Ovary (tissue), 9 donors: ENCODE data around the gene KCNK2. TPM values are rescaled to one million over a fixed set of nuclear protein-coding genes. Genes with fewer than 3 reads are reported as not detected.

Experiments
- DNase-seq, 5 donors: peaks; one replicate each; pipeline ENCODE4 v3.0.0-alpha.2; 2019 to 2020
- H3K27ac ChIP-seq, 2 donors: fragments of 200-600 bp; one replicate each; pipeline versions ENCODE4 v1.5.1 to v1.8.0; 2019 to 2022
- H3K27me3 ChIP-seq: fragments of 200-600 bp; one replicate; pipeline ENCODE4 v1.8.0; 2022
- H3K36me3 ChIP-seq: fragments of 200-600 bp; sonication (generic); one replicate; pipeline ENCODE4 v1.5.1; 2019
- H3K4me1 ChIP-seq: one replicate; pipeline ENCODE4 v1.8.1; 2013; ENCODE audit warnings: mild to moderate bottlenecking, moderate library complexity; ENCODE audit not compliant: insufficient read depth
- H3K4me3 ChIP-seq: fragments of 200-600 bp; sonication (generic); one replicate; pipeline ENCODE4 v1.5.1; 2017
- H3K9me3 ChIP-seq, 2 donors: fragments of 200-600 bp in 1 of 2; sonication (generic) in 1 of 2; one replicate each; pipeline versions ENCODE4 v1.5.1 to v1.8.1; 2013 to 2019; ENCODE audit warnings: mild to moderate bottlenecking in 1 of 2, moderate library complexity in 1 of 2
- EP300 ChIP-seq: sonication (generic); formaldehyde crosslinking; IDR thresholded peaks from one replicate; pipeline ENCODE4 v1.6.1; 2017; ENCODE audit warnings: antibody characterized with exemption
- POLR2A ChIP-seq: fragments of 450-650 bp; IDR thresholded peaks from one replicate; pipeline ENCODE4 v1.6.1; 2017; ENCODE audit warnings: antibody characterized with exemption, mild to moderate bottlenecking, moderate library complexity
- WGBS, 3 donors: extraction: QIAGEN DNeasy Blood & Tissue Kit in 1 of 3; methylation state at CpG; one replicate each; pipeline versions ENCODE4 v1.1.5 to v1.1.7; 2013 to 2017; 5-methylcytosine and 5-hydroxymethylcytosine counted together
- intact Hi-C, 4 donors: fragments of 100-400 bp; cut with DNase I; formaldehyde crosslinking; loops; one replicate each; pipeline versions ENCODE4 v1.11.0 to v1.15.1; 2022 to 2023
- polyA plus RNA-seq, 2 donors: library from polyadenylated mRNA; stranded (reverse); fragments of 200-250 nt in 1 of 2; fragments of 350-450 nt in 1 of 2; fragmentation: Illumina TruSeq in 1 of 2; extraction: RNeasy Lipid Tissue Mini Kit (QIAGEN cat#74804) in 1 of 2; gene quantifications; one replicate each; pipeline ENCODE4 v1.2.3, GENCODE V29; 2013 to 2014
- total RNA-seq, 7 donors: library from RNA; depleted of rRNA in 2 of 7; stranded (reverse); fragments of >200 nt in 2 of 7; fragmentation: NEBNext Ultra II Directional in 3 of 7; extraction: Animal tissue kit (Norgen Biotek cat#: 25700) in 3 of 7; gene quantifications; one replicate each; pipeline versions ENCODE4 v1.1.0 to v1.2.4, GENCODE V29; 2016 to 2023
- TF ChIP-seq, protein P1 (sequence below), 3 donors: fragments of 450-650 bp in 2 of 3; fragments of 200-600 bp in 1 of 3; IDR thresholded peaks; one replicate each; pipeline versions ENCODE4 v1.5.1 to v1.8.0; 2016 to 2022; ENCODE audit warnings: antibody characterized with exemption in 3 of 3, mild to moderate bottlenecking in 1 of 3
- donor health status: DM: no; HTN: no; CAD: no; lungs with moderate emphysema.
- donor health status: DM: no; HTN: no; CAD: no.
- donor health status: Bipolar disorder and iron deficiency.
- donor health status: DM: yes; HTN: yes; CAD: no.
- donor health status: DM: no; HTN: no; CAD: no.
- donor health status: DM: yes; HTN: yes; CAD: no.

Gene KCNK2
- total and polyA plus RNA-seq, 9 donors, result 0.36 to 13.0 (median 1.6) TPM

DNA sequence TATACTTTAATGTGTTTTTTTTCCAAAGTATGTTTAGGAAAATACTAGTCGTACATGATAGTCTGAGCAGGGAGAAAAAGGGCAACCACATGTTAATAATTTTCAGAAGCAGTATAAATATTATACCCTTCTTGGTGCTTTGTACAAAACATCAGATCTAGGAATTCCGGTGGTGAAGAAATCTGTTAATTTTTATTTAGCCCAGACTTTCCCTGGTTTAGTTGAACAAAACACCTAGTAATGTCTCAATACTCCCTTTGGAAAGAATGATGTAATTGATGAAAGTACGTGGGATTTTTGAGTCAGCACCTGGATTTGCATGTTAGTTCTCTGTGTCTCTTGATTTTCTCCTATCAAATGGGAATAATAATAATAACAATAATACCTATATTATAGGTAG is 38.4 kb upstream of the KCNK2 start:
- Histone ChIP-seq H3K36me3 (no peaks in the 10 kb centered on the region), H3K4me1 (no peaks in the 10 kb centered on the region), H3K4me3 (no peak overlapping the region), H3K27ac (no peak overlapping the region), H3K9me3 (no peaks in the 10 kb centered on the region), H3K27me3 (no peaks in the 10 kb centered on the region)
- no peak for DNase-seq
- intact Hi-C loops, result no loop called here
- TF ChIP-seq POLR2A (no peak), EP300 (no peak)
- TF ChIP-seq, protein P1, sequence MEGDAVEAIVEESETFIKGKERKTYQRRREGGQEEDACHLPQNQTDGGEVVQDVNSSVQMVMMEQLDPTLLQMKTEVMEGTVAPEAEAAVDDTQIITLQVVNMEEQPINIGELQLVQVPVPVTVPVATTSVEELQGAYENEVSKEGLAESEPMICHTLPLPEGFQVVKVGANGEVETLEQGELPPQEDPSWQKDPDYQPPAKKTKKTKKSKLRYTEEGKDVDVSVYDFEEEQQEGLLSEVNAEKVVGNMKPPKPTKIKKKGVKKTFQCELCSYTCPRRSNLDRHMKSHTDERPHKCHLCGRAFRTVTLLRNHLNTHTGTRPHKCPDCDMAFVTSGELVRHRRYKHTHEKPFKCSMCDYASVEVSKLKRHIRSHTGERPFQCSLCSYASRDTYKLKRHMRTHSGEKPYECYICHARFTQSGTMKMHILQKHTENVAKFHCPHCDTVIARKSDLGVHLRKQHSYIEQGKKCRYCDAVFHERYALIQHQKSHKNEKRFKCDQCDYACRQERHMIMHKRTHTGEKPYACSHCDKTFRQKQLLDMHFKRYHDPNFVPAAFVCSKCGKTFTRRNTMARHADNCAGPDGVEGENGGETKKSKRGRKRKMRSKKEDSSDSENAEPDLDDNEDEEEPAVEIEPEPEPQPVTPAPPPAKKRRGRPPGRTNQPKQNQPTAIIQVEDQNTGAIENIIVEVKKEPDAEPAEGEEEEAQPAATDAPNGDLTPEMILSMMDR (IDR thresholded peaks at IDR 0.05), result no peak
- WGBS, 3 donors, result 69 to 80% (median 72%) methylated on average over 3 of the region's 3 CpGs

DNA sequence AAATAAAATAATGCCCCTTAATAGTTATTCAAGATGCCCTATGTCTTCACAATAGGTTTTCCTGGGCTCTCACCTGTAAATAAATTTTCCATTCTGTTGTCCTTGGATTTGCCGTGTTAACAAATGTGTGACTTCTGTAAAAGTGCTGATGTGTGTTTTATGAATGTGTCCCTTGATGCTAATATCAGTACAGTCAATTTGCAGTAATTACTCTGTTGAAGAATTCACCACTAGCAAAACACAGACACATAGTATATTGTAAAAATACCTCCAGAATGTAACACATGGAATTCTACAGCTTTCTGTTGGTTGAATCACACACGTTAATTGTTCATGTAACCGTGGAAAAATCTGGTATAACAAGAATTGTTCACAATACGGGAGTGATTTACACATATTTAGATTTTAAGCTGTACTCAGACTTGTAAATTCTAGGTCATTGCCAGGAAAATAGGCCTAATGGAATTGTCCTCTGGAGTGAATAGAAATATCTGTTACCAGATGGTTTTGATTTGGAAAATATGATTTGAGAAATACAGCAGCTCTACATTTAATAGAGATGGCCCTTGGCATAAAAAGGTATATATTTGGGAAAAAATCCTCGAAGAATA is 36.7 kb upstream of the KCNK2 start:
- DNase-seq, result no peak
- 75 to 81% (median 79%) methylated on average over 5 of the region's 5 CpGs for WGBS, 3 donors

DNA sequence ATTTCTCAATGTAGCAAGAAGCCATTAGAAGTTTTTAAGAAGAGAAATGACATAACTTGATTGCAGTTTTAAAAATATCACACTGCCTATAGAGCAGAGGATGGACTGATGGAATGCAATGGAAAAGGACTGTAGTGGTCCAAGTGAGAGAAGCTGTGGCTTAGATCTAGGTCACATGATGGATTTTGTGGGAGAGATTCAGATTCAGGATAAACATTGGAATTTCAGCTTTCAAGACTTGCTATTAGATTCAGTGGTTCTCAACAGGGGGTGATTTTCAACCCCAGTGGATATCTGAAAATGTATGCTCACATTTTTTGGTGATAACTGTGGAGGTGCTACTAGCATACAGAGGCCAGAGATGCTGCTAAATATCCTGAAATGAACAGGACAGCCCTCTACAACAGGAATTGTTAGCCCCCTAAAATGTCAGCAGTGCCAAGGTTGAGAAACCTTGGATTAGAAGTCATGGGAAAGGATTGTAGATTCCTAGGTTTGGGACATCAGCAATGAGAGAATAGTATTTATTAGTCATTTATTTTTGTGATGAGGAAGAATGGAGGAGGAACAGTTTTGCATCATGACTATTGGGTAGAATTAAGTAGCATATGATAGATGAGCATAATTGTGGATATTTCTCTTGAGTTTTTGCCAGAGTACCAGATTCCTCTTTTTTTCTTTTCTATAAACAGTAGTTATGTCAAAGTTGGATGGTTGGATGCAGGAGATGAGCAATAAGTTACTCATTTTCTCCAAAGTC is 30.1 kb upstream of the KCNK2 start:
- intact Hi-C loops, result no loop called here

More for the DNA sequence above, 36.7 kb upstream of the KCNK2 start:
- Histone ChIP-seq H3K4me1 (no peaks in the 10 kb centered on the region), H3K9me3 (no peaks in the 10 kb centered on the region), H3K36me3 (no peaks in the 10 kb centered on the region), H3K4me3 (no peak overlapping the region), H3K27ac (no peak overlapping the region), H3K27me3 (no peaks in the 10 kb centered on the region)
- TF ChIP-seq POLR2A, result no peak
- TF ChIP-seq, protein P1 (IDR thresholded peaks at IDR 0.05), result no peak
- no peak for TF ChIP-seq EP300
- intact Hi-C loops, result no loop called here

DNA sequence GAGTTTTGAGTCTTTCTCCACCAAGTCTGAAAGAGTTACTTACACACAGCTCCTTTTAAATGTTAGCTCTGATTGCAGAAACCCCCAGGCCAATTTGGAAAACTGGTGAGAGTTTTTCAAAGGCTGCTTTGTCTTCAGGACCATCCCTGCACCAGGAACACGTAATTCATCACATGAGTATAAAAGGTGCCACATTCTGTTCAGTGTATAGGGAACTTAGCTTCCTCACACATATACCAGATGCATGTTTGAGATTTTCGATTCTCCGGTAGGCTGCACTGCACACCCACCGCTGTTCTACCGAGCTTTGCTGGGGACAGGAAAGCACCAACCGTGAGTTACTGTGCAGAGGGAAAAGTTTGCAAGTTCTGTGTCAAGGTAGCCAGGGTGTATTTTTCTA is 28.3 kb upstream of the KCNK2 start:
- Histone ChIP-seq H3K27ac (no peak overlapping the region), H3K4me3 (no peak overlapping the region), H3K36me3 (no peaks in the 10 kb centered on the region), H3K4me1 (no peaks in the 10 kb centered on the region), H3K9me3 (no peaks in the 10 kb centered on the region), H3K27me3 (no peaks in the 10 kb centered on the region)
- intact Hi-C loops, result no loop called here
- no peak for DNase-seq
- WGBS, 3 donors, result 81 to 89% (median 83%) methylated on average over 6 of the region's 6 CpGs
- no peak for TF ChIP-seq EP300
- no peak for TF ChIP-seq POLR2A
- TF ChIP-seq, protein P1 (IDR thresholded peaks at IDR 0.05), result no peak

More for the DNA sequence above, 30.1 kb upstream of the KCNK2 start:
- H3K4me3 ChIP-seq, result no peak overlapping the region
- no peaks in the 10 kb centered on the region for H3K27me3 ChIP-seq
- H3K9me3 ChIP-seq, result no peaks in the 10 kb centered on the region
- TF ChIP-seq POLR2A (no peak), EP300 (no peak)
- TF ChIP-seq, protein P1 (IDR thresholded peaks at IDR 0.05), result no peak
- DNase-seq, result no peak
- no peaks in the 10 kb centered on the region for H3K4me1 ChIP-seq
- H3K27ac ChIP-seq, result no peak overlapping the region
- H3K36me3 ChIP-seq, result no peaks in the 10 kb centered on the region
